Stimulated activated CD4-positive, alpha-beta T cell treated with anti-CD3 and anti-CD28 coated beads, Interleukin-4, amount 100 ng/mL, for 48 hours (primary cell): Measurements from ENCODE around the gene SLC4A4.

Experiments
- DNase-seq, 2 donors: peaks; one replicate each; pipeline ENCODE4 v3.0.0-alpha.2; 2020; ENCODE audit warnings: low read depth in 2 of 2

Gene SLC4A4

GRCh38 chr4:71338846-71339593 lies at the start of gene SLC4A4:
Gene SLC4A4 (plus strand): TSS chr4:71339020.
- no peak for DNase-seq

- DNase-seq = no peak
Observed at GRCh38 chr4:71290074-71290473, 48.7 kb upstream of the SLC4A4 start.

GRCh38 chr4:71290476-71290875 lies 48.3 kb upstream of the SLC4A4 start:
- no peak for DNase-seq

- DNase-seq = no peak
Observed at GRCh38 chr4:71292228-71292627, 46.6 kb upstream of the SLC4A4 start.

GRCh38 chr4:71293705-71294104 lies 45.1 kb upstream of the SLC4A4 start:
- no peak for DNase-seq

GRCh38 chr4:71294301-71294700 lies 44.5 kb upstream of the SLC4A4 start:
- no peak for DNase-seq

- no peak for DNase-seq
Observed at GRCh38 chr4:71296945-71297344, 41.9 kb upstream of the SLC4A4 start.

GRCh38 chr4:71300362-71300761 lies 38.5 kb upstream of the SLC4A4 start:
- DNase-seq = no peak

GRCh38 chr4:71300964-71301363 lies 37.9 kb upstream of the SLC4A4 start:
- DNase-seq = no peak

GRCh38 chr4:71303287-71303686 lies 35.5 kb upstream of the SLC4A4 start:
- DNase-seq = no peak

- DNase-seq = no peak
Observed at GRCh38 chr4:71303850-71304249, 35.0 kb upstream of the SLC4A4 start.

GRCh38 chr4:71304289-71304850 lies 34.5 kb upstream of the SLC4A4 start:
- no peak for DNase-seq

- DNase-seq = no peak
Observed at GRCh38 chr4:71307729-71308128, 31.1 kb upstream of the SLC4A4 start.

GRCh38 chr4:71322425-71322824 lies 16.4 kb upstream of the SLC4A4 start:
- DNase-seq = no peak

GRCh38 chr4:71333368-71333767 lies 5.5 kb upstream of the SLC4A4 start:
- DNase-seq = no peak

GRCh38 chr4:71333960-71334359 lies 4.9 kb upstream of the SLC4A4 start:
- DNase-seq = no peak

- DNase-seq = no peak
Observed at GRCh38 chr4:71334465-71334882, 4.3 kb upstream of the SLC4A4 start.

GRCh38 chr4:71343670-71344466 lies 5.0 kb downstream of the SLC4A4 start:
- DNase-seq = no peak

- DNase-seq = no peak
Observed at GRCh38 chr4:71346710-71347109, 7.9 kb downstream of the SLC4A4 start.

GRCh38 chr4:71348586-71348985 lies 9.8 kb downstream of the SLC4A4 start:
- DNase-seq = no peak

- no peak for DNase-seq
Observed at GRCh38 chr4:71355045-71355444, 16.2 kb downstream of the SLC4A4 start.

GRCh38 chr4:71355971-71356370 lies 17.2 kb downstream of the SLC4A4 start:
- no peak for DNase-seq
